WTC11 (cell line): Measurements from ENCODE around the gene RNF148.

Experiments used
- CREM ChIP-seq: sonication (generic); formaldehyde crosslinking; IDR thresholded peaks from 2 replicates; pipeline ENCODE4 v1.8.1; 2022; ENCODE audit warnings: mild to moderate bottlenecking, missing genetic modification reagents, moderate library complexity
- CTCF ChIP-seq: fragments of 200-600 bp; IDR thresholded peaks from 2 replicates; pipeline ENCODE4 v1.8.0; 2022; ENCODE audit warnings: antibody characterized with exemption
- E2F5 ChIP-seq: sonication (generic); formaldehyde crosslinking; IDR thresholded peaks from 2 replicates; pipeline ENCODE4 v1.8.1; 2022; ENCODE audit warnings: mild to moderate bottlenecking, moderate library complexity, missing genetic modification reagents
- ETV6 ChIP-seq: sonication (generic); formaldehyde crosslinking; IDR thresholded peaks from 2 replicates; pipeline ENCODE4 v1.8.1; 2022; ENCODE audit warnings: mild to moderate bottlenecking, missing genetic modification reagents
- JUN ChIP-seq: sonication (generic); formaldehyde crosslinking; IDR thresholded peaks from 2 replicates; pipeline ENCODE4 v1.8.0; 2023; ENCODE audit warnings: mild to moderate bottlenecking, missing genetic modification reagents
- SMAD3 ChIP-seq: sonication (generic); formaldehyde crosslinking; IDR thresholded peaks from 2 replicates; pipeline ENCODE4 v1.8.0; 2022; ENCODE audit warnings: missing genetic modification reagents, mild to moderate bottlenecking, borderline replicate concordance
- SP1 ChIP-seq: sonication (generic); formaldehyde crosslinking; conservative IDR thresholded peaks from 2 replicates; pipeline ENCODE4 v1.8.1; 2022; ENCODE audit warnings: missing genetic modification reagents
- ZBTB21 ChIP-seq: sonication (generic); formaldehyde crosslinking; IDR thresholded peaks from 2 replicates; pipeline ENCODE4 v1.8.1; 2023; ENCODE audit warnings: mild to moderate bottlenecking, missing genetic modification reagents, borderline replicate concordance
- ZNF138 ChIP-seq: sonication (generic); formaldehyde crosslinking; conservative IDR thresholded peaks from 2 replicates; pipeline ENCODE4 v1.8.1; 2022; ENCODE audit warnings: mild to moderate bottlenecking, moderate library complexity, missing genetic modification reagents
- ZNF317 ChIP-seq: sonication (generic); formaldehyde crosslinking; IDR thresholded peaks from 2 replicates; pipeline ENCODE4 v1.8.1; 2023; ENCODE audit warnings: low read depth, mild to moderate bottlenecking, moderate library complexity, missing genetic modification reagents, borderline replicate concordance

GRCh38 chr7:122684504-122684903, 18.2 kb downstream of the RNF148 start:
- TF ChIP-seq ZNF317 (CRISPR knock-in tag) = no peak
- TF ChIP-seq SP1 (CRISPR knock-in tag) = no peak
- TF ChIP-seq CTCF = no peak
- TF ChIP-seq E2F5 (CRISPR knock-in tag) = no peak
- no peak for TF ChIP-seq SMAD3 (CRISPR knock-in tag)
- no peak for TF ChIP-seq CREM
- TF ChIP-seq ZNF138 = no peak
- no peak for TF ChIP-seq ZBTB21 (CRISPR knock-in tag)
- TF ChIP-seq ETV6 (CRISPR knock-in tag) = no peak
- TF ChIP-seq JUN (CRISPR knock-in tag) = no peak
